ENCODE data around the gene OVOL1.

The OVOL1 gene

GRCh38 chr11:65786786-65787636, at the start of gene OVOL1:
Gene OVOL1 (plus strand): TSS chr11:65787063. CDS start chr11:65787374, 311 bp downstream.
- no peak for DNase-seq (ENCODE audit: low read depth, low spot score)
- H3K4me3 ChIP-seq (ENCODE audit: low read depth, low read length) = no peak within 1 kb of the TSS
- in situ Hi-C loops (cut with HindIII; ENCODE audit: low sequenced_read_pairs) = no loop called here
- TF ChIP-seq, protein P1, sequence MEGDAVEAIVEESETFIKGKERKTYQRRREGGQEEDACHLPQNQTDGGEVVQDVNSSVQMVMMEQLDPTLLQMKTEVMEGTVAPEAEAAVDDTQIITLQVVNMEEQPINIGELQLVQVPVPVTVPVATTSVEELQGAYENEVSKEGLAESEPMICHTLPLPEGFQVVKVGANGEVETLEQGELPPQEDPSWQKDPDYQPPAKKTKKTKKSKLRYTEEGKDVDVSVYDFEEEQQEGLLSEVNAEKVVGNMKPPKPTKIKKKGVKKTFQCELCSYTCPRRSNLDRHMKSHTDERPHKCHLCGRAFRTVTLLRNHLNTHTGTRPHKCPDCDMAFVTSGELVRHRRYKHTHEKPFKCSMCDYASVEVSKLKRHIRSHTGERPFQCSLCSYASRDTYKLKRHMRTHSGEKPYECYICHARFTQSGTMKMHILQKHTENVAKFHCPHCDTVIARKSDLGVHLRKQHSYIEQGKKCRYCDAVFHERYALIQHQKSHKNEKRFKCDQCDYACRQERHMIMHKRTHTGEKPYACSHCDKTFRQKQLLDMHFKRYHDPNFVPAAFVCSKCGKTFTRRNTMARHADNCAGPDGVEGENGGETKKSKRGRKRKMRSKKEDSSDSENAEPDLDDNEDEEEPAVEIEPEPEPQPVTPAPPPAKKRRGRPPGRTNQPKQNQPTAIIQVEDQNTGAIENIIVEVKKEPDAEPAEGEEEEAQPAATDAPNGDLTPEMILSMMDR (IDR thresholded peaks at IDR 0.05; ENCODE audit: low read depth, low read length) = no peak

DNA sequence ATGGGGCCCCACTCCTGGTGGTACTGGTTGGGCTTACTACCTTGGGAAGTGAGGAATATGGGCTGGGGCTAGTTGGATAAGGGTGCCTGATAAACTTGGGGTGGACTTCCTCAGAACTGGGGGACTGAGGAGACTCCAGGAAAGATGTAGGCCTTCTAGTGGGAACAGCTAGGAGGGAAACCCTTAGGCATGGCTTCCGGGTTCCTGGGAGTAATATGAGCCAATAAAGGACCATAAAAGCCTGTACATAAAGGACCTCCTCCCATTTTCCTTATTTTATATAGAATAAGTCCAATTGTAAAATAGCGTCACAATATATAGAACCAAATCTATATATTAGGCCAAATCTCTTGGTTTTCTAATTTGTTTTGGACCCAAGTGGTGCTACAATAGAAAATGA, 47.8 kb upstream of the OVOL1 start:
- in situ Hi-C loops (cut with HindIII; ENCODE audit: low sequenced_read_pairs) = no loop called here
- TF ChIP-seq, protein P1 (IDR thresholded peaks at IDR 0.05; ENCODE audit: low read depth, low read length) = no peak
- no peak for DNase-seq (ENCODE audit: low read depth, low spot score)
- no peak overlapping the region for H3K4me3 ChIP-seq (ENCODE audit: low read depth, low read length)

- no peak for DNase-seq (ENCODE audit: low read depth, low spot score)
- in situ Hi-C loops (cut with HindIII; ENCODE audit: low sequenced_read_pairs) = no loop called here
- TF ChIP-seq, protein P1 (IDR thresholded peaks at IDR 0.05; ENCODE audit: low read depth, low read length) = no peak
- H3K4me3 ChIP-seq (ENCODE audit: low read depth, low read length) = no peak overlapping the region
These were observed 45.7 kb upstream of the OVOL1 start for GRCh38 chr11:65741185-65741584.

GRCh38 chr11:65742353-65742752, 44.5 kb upstream of the OVOL1 start:
- TF ChIP-seq, protein P1 (IDR thresholded peaks at IDR 0.05; ENCODE audit: low read depth, low read length) = no peak
- DNase-seq (ENCODE audit: low read depth, low spot score) = no peak
- in situ Hi-C loops (cut with HindIII; ENCODE audit: low sequenced_read_pairs) = no loop called here
- no peak overlapping the region for H3K4me3 ChIP-seq (ENCODE audit: low read depth, low read length)

GRCh38 chr11:65743681-65744025, 43.2 kb upstream of the OVOL1 start:
- H3K4me3 ChIP-seq (ENCODE audit: low read depth, low read length) = no peak overlapping the region
- no peak for DNase-seq (ENCODE audit: low read depth, low spot score)
- TF ChIP-seq, protein P1 (IDR thresholded peaks at IDR 0.05; ENCODE audit: low read depth, low read length) = no peak
- in situ Hi-C loops (cut with HindIII; ENCODE audit: low sequenced_read_pairs) = no loop called here

- TF ChIP-seq, protein P1 (IDR thresholded peaks at IDR 0.05; ENCODE audit: low read depth, low read length) = peak; percentile 39
- peak; percentile 8 for DNase-seq (ENCODE audit: low read depth, low spot score)
- in situ Hi-C loops (cut with HindIII; ENCODE audit: low sequenced_read_pairs) = no loop called here
- H3K4me3 ChIP-seq (ENCODE audit: low read depth, low read length) = no peak overlapping the region
These were observed 42.7 kb upstream of the OVOL1 start for GRCh38 chr11:65744026-65744698.
